Activated naive CD4-positive, alpha-beta T cell treated with anti-CD3 and anti-CD28 coated beads for 36 hours (primary cell): ENCODE results near the gene SORCS1. TPM values are rescaled to one million over a fixed set of nuclear protein-coding genes. Genes with fewer than 3 reads are reported as not detected.

Source experiments
- CTCF ChIA-PET: fragments of 350-600 bp; sonication (Branson Sonifier 250); formaldehyde crosslinking; loops from one replicate; lab custom pipeline; 2021; ENCODE audit warnings: antibody characterized with exemption; lab: Charles Lee
- DNase-seq: peaks from one replicate; pipeline ENCODE4 v3.0.0-alpha.2; 2020
- H3K27ac Mint-ChIP-seq: one replicate; pipeline ENCODE4 v1.8.0; 2021; ENCODE audit warnings: mild to moderate bottlenecking, mixed read lengths
- H3K27me3 Mint-ChIP-seq: one replicate; pipeline ENCODE4 v1.8.0; 2021; ENCODE audit warnings: low read depth, mixed read lengths
- H3K36me3 Mint-ChIP-seq: one replicate; pipeline ENCODE4 v1.8.0; 2021; ENCODE audit warnings: low read depth, mixed read lengths
- H3K4me1 Mint-ChIP-seq: one replicate; pipeline ENCODE4 v1.8.0; 2021; ENCODE audit warnings: low read depth, mixed read lengths
- H3K4me3 Mint-ChIP-seq: one replicate; pipeline ENCODE4 v1.8.0; 2021; ENCODE audit warnings: mild to moderate bottlenecking, moderate library complexity, mixed read lengths
- H3K9me3 Mint-ChIP-seq: one replicate; pipeline ENCODE4 v1.8.0; 2021; ENCODE audit warnings: mixed read lengths
- intact Hi-C: fragments of 100-400 bp; cut with micrococcal nuclease; formaldehyde crosslinking; loops from one replicate; pipeline ENCODE4 v1.15.1; 2023
- total RNA-seq, 2 experiments: library from RNA; stranded (reverse); gene quantifications; one replicate each; pipeline ENCODE4 v1.2.3, GENCODE V29; 2021

Gene SORCS1
- total RNA-seq, 2 experiments from 2014 or later = not detected

DNA sequence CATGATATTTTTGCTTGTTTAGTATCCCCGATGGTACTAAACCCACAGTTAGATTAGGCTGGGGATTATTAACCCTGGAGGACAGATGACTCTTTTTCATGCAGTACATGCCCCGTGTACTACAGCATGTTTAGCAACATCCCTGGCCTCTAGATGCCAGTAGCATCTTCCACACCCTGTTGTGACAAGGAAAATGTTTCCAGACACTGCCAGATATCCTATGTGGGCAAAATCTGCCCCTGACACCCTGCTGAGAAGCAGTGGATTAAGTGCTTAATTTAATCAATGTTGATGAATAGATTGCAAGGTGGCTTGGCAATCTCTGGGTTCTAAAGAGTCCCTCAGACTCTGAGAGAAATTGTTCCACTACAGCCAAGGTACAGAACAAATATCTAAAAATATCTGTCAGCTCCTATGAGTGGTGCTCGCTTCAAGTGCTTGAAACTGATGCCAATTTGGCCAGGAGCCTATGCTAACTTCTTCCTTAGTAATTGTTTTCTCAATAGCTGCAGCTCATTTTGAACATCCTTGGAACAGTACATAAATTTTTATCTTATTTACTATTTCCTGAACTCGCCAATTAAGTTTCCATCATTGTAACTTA, 247.0 kb downstream of the SORCS1 start:
- Mint-ChIP-seq H3K4me3 (no peak overlapping the region), H3K27ac (no peak overlapping the region), H3K27me3 (no peaks in the 10 kb centered on the region), H3K9me3 (peaks cover 2% of the 10 kb centered on the region), H3K36me3 (no peaks in the 10 kb centered on the region), H3K4me1 (no peaks in the 10 kb centered on the region)
- DNase-seq = no peak
- CTCF ChIA-PET = no interaction called here
- intact Hi-C loops = no loop called here

DNA sequence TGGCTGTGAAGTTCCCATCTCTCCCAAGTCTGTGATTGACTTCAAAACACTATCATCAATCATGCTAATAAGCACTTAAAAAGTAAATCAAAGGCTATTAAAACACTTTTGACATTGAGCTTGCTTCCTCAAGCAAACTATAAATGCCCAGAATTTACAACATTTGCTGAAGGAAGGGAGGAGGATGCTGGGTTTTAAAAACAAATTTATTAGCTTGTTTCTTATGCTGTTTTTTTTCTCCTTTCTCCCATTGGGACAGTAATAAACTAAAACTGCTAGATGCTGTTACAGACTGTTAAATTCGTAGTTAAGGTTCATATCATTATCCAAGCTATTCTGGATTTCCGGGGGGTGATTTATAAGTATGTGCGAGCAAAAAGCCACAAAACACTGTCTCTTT, 250.5 kb downstream of the SORCS1 start:
- CTCF ChIA-PET = no interaction called here
- no peaks in the 10 kb centered on the region for H3K27me3 Mint-ChIP-seq
- intact Hi-C loops = no loop called here

DNA sequence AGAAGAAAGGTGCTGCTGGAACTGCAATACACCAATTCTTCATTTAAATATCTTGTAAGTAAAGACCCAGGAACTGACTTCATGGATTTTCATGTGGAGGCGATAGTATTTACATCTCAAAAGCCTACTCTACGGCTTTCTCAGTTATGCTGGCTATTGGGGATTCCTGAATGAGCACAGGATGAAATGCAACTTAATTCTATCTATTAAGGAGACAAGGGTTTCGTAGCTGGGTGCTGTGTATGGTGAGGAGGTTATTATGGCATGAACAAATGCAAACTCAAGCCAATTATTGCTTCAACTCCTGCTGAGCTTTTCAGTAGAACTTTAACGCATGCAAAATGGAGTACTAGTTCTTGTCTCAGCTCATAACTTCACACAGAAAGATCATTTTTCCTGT, 251.2 kb downstream of the SORCS1 start:
- Mint-ChIP-seq H3K4me3 (no peak overlapping the region), H3K27me3 (no peaks in the 10 kb centered on the region), H3K9me3 (peaks cover 2% of the 10 kb centered on the region), H3K27ac (no peak overlapping the region), H3K4me1 (no peaks in the 10 kb centered on the region), H3K36me3 (no peaks in the 10 kb centered on the region)
- CTCF ChIA-PET = no interaction called here
- intact Hi-C loops = no loop called here
- DNase-seq = no peak

More for the DNA sequence above, 250.5 kb downstream of the SORCS1 start:
- no peak for DNase-seq
- H3K9me3 Mint-ChIP-seq = peaks cover 2% of the 10 kb centered on the region
- H3K4me3 Mint-ChIP-seq = no peak overlapping the region
- H3K36me3 Mint-ChIP-seq = no peaks in the 10 kb centered on the region
- H3K27ac Mint-ChIP-seq = no peak overlapping the region
- H3K4me1 Mint-ChIP-seq = no peaks in the 10 kb centered on the region

DNA sequence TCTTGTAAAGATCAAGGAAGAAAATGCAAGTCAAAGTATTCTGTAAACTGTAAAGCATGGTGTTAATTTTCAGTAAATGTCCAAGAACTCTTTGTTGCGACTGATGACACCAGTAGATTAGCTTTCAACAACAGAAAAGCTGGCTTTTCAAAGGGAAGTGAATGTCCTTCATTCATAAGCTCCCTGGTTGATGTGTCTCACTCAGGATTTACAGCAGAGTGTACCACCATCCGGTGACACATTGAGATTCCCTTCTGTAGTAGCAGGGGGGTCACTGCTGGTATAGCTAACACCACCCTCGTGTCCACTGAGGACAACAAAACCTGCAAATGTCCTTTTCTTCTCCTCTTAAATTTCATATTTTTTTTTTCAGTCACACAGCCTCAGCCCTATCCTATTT, 253.4 kb downstream of the SORCS1 start:
- H3K27ac Mint-ChIP-seq = no peak overlapping the region
- CTCF ChIA-PET = interaction anchor here (0.7 kb wide), 1 partner anchor 240 kb away, joined by 9 read pairs; no protein-coding TSS in a partner anchor
- no peak for DNase-seq
- H3K27me3 Mint-ChIP-seq = no peaks in the 10 kb centered on the region
- H3K4me1 Mint-ChIP-seq = no peaks in the 10 kb centered on the region
- no peaks in the 10 kb centered on the region for H3K36me3 Mint-ChIP-seq
- peaks cover 2% of the 10 kb centered on the region for H3K9me3 Mint-ChIP-seq
- intact Hi-C loops = no loop called here
- H3K4me3 Mint-ChIP-seq = no peak overlapping the region

DNA sequence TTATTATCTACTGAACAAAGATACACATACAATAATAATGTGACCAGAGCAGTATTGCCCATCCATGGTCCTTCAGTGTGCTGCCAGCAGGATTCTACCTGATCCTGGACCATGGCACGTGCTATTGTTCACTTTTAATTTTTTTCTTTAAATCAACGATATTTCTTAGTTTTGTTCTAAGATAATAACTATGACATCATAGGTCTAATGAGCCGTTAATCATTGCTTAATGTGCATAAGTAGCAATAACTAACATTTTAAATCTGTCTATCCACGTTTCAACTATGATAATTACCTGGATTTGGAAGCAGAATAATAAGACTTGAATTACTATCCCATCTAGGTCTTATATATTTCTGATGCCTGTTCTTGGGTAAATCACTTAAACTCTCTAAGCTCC, 253.8 kb downstream of the SORCS1 start:
- Mint-ChIP-seq H3K9me3 (peaks cover 4% of the 10 kb centered on the region), H3K4me3 (no peak overlapping the region)

DNA sequence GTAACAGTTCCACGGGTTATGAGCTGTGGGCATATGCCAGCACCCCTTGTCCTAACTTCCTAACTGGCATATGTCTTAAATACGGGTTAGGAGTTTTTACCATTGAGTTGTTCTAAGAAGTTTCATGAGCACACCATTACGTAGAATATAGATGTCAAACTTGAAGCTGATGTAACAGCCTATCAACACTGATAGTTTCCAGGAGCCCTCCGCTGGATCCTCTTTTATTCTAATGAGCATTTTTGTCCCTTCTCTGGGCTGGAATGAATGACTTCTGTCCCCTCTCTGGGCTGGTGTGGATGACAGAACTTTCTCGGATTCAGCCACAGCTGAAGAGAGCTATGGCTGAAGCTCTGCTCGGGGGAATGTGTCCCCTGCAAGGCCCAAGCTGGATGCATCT, 256.3 kb downstream of the SORCS1 start:
- H3K27ac Mint-ChIP-seq = no peak overlapping the region
- H3K9me3 Mint-ChIP-seq = peaks cover 2% of the 10 kb centered on the region
- DNase-seq = no peak
- intact Hi-C loops = no loop called here
- H3K36me3 Mint-ChIP-seq = no peaks in the 10 kb centered on the region
- H3K27me3 Mint-ChIP-seq = no peaks in the 10 kb centered on the region
- no peaks in the 10 kb centered on the region for H3K4me1 Mint-ChIP-seq
- CTCF ChIA-PET = no interaction called here
- H3K4me3 Mint-ChIP-seq = no peak overlapping the region

More for the DNA sequence above, 253.8 kb downstream of the SORCS1 start:
- H3K27me3 Mint-ChIP-seq = no peaks in the 10 kb centered on the region
- no peaks in the 10 kb centered on the region for H3K4me1 Mint-ChIP-seq
- CTCF ChIA-PET = interaction anchor here (0.7 kb wide), 1 partner anchor 240 kb away, joined by 9 read pairs; no protein-coding TSS in a partner anchor
- no peaks in the 10 kb centered on the region for H3K36me3 Mint-ChIP-seq
- no peak overlapping the region for H3K27ac Mint-ChIP-seq
- no peak for DNase-seq
- intact Hi-C loops = no loop called here

DNA sequence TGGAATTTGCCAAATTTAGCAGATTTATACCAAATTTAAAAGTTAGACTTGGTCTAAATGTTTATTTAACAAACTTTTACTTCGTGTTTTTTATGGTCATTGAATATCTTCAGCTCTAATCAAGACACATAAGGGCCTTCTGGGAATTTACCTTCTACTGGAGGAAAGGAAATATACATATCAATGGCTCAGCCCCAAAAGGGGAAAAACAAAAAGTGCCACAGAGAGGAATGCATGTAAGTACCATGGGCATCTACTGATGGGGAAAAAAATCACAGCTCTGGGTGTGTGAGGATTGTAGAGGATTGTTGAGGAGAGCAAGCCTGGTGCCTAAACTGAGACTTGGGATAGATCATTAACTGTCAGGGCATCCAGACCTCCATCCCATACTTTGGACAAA, 260.3 kb downstream of the SORCS1 start:
- no peak overlapping the region for H3K27ac Mint-ChIP-seq

DNA sequence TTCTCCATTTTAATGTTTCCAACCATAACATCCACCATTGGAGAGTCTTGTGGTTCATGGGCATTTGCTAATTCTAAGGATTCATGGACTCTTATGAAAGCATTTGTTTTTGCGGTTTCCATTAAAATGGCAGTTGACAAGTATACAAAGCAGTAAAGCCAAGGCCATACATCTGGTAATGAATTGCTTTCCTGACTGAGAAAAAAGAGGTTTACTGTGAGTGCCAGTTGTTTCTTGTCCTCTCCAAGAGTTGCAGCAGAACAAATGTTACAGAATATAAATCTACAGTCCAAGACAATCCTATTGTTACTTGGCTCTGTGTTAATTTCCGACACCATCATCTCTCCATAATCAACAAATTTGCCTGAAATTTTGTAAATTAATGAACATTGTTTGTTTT, 261.3 kb downstream of the SORCS1 start:
- DNase-seq = no peak

More for the DNA sequence above, 260.3 kb downstream of the SORCS1 start:
- intact Hi-C loops = no loop called here
- DNase-seq = no peak
- CTCF ChIA-PET = no interaction called here
- Mint-ChIP-seq H3K4me1 (no peaks in the 10 kb centered on the region), H3K27me3 (no peaks in the 10 kb centered on the region), H3K9me3 (peaks cover 2% of the 10 kb centered on the region), H3K36me3 (no peaks in the 10 kb centered on the region), H3K4me3 (no peak overlapping the region)

DNA sequence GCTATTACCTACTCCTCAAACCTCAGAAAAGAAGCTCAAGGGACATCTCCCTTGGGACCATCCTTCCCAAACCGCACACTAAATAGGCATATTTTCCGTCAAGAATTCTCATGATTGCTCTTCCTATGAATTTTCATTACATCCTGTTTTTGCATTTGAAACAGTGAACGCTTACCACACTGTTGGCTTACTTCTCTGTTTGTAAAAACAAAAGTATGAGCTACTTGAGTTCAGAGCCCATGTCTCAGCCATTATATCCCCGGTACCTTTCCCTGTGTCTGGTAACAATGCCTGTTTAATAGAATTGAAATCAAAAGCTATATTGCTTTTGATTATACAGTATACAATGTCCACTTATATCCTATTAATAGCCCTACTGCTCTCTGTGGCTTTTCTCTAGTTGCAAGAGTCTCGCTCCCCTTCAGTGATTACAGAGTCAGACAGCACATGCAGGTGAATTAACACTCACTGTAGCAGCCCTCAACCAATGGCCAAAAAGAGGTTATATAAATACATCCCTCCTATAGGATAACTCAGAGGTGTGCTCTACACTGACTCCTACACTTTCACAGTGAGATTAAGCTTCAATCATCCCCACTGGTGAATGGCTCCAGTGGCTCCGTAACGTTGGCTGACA, 264.4 kb downstream of the SORCS1 start:
- Mint-ChIP-seq H3K36me3 (no peaks in the 10 kb centered on the region), H3K4me3 (no peak overlapping the region), H3K4me1 (no peaks in the 10 kb centered on the region), H3K27ac (no peak overlapping the region), H3K27me3 (no peaks in the 10 kb centered on the region), H3K9me3 (no peaks in the 10 kb centered on the region)
- intact Hi-C loops = no loop called here
- CTCF ChIA-PET = no interaction called here
- DNase-seq = no peak

More for the DNA sequence above, 261.3 kb downstream of the SORCS1 start:
- Mint-ChIP-seq H3K4me1 (no peaks in the 10 kb centered on the region), H3K27me3 (no peaks in the 10 kb centered on the region), H3K9me3 (peaks cover 2% of the 10 kb centered on the region), H3K4me3 (no peak overlapping the region), H3K36me3 (no peaks in the 10 kb centered on the region), H3K27ac (no peak overlapping the region)
- intact Hi-C loops = no loop called here
- CTCF ChIA-PET = no interaction called here

DNA sequence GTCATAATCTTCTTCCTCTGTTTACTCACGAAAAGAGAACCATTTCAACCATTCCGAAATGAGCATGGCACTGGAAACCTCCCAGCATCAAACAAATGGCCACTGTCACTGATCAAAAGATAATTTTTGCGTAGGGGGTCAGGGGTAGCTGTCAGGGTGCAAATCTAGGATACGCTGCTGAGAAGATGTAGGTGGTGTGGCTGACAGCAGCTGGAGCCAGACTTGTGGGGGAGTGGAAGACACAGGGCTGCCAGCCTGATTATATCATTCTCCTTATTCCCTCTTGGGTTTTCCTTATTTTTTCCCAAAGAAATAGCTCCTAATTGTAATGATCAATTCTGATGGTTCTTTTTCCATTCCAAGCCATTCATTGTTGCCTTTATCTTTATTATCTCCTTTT, 266.1 kb downstream of the SORCS1 start:
- no peaks in the 10 kb centered on the region for H3K36me3 Mint-ChIP-seq
- DNase-seq = no peak
- H3K4me3 Mint-ChIP-seq = no peak overlapping the region
- no peaks in the 10 kb centered on the region for H3K4me1 Mint-ChIP-seq
- intact Hi-C loops = no loop called here
- CTCF ChIA-PET = no interaction called here
- H3K27me3 Mint-ChIP-seq = no peaks in the 10 kb centered on the region
- peaks cover 2% of the 10 kb centered on the region for H3K9me3 Mint-ChIP-seq
- no peak overlapping the region for H3K27ac Mint-ChIP-seq

DNA sequence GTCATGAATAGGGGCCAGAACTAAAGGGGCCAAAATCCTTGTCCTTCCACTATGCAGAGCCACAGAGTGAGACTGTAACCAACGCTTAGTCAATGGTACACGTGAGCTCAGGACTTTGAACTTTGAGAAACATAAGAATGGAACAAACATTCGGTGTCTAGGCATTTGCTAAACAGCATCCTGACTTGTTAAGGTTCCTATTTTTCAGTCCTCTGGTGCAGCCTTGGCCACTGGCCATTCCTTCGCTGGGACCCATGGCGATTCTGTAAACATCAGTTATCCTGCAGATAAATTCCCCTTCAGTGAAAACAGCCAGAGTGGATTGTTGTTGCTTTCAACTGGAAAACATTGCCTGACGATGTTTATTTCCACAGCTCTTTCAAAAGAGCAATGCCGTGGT, 266.8 kb downstream of the SORCS1 start:
- Mint-ChIP-seq H3K4me1 (no peaks in the 10 kb centered on the region), H3K4me3 (no peak overlapping the region), H3K27ac (no peak overlapping the region), H3K9me3 (peaks cover 2% of the 10 kb centered on the region), H3K27me3 (no peaks in the 10 kb centered on the region), H3K36me3 (no peaks in the 10 kb centered on the region)
- no peak for DNase-seq
- CTCF ChIA-PET = interaction anchor here (0.7 kb wide), 1 partner anchor 11 kb away, joined by 3 read pairs; no protein-coding TSS in a partner anchor
- intact Hi-C loops = no loop called here

DNA sequence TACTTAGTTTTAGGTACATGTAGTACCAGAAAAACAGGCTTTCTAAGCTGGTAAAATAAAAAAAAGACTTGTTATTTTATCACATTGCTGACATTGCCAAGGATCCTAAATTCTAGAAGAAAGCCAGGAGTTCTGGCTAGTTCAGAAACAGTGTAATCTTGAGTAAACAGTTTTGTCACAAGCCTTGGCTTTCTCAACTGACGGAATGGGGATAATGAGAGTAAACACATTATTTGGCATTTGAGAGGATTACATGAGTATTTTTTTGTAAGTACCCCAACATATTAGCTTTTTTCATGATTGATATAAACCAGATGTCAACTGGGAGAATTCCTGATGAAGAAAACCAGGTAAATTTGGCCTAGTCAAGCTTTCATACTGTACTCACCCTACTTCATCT, 269.8 kb downstream of the SORCS1 start:
- H3K9me3 Mint-ChIP-seq = peaks cover 2% of the 10 kb centered on the region
- H3K4me1 Mint-ChIP-seq = no peaks in the 10 kb centered on the region
- DNase-seq = no peak
- no peak overlapping the region for H3K4me3 Mint-ChIP-seq
- no peak overlapping the region for H3K27ac Mint-ChIP-seq
- CTCF ChIA-PET = no interaction called here
- intact Hi-C loops = no loop called here
- H3K27me3 Mint-ChIP-seq = no peaks in the 10 kb centered on the region
- H3K36me3 Mint-ChIP-seq = no peaks in the 10 kb centered on the region

DNA sequence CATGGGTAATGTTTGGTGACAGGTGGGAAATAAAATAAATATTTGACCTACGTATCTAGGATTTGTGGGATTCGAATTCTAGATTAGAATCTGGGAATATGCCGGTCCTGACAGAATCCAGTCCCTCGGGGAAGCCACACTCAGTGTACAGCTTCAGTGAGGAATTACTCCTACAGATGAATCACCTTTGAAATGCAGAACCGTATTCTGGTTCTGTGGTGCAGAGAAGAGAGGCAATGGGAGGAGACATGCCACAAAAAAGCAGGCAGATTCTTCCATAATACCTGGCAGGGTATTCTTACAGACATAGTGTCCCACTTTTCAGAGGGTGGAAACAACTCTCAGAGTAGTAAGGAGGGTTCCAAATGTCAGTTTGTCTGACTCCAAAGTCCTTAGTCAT, 286.9 kb downstream of the SORCS1 start:
- CTCF ChIA-PET = no interaction called here
- no peaks in the 10 kb centered on the region for H3K36me3 Mint-ChIP-seq
- no peak for DNase-seq
- H3K4me1 Mint-ChIP-seq = no peaks in the 10 kb centered on the region
- intact Hi-C loops = no loop called here
- H3K9me3 Mint-ChIP-seq = peaks cover 2% of the 10 kb centered on the region
- H3K4me3 Mint-ChIP-seq = no peak overlapping the region
- no peak overlapping the region for H3K27ac Mint-ChIP-seq
- no peaks in the 10 kb centered on the region for H3K27me3 Mint-ChIP-seq
